ENCODE results near the gene AGMAT. TPM values are rescaled to one million over a fixed set of nuclear protein-coding genes. Genes with fewer than 3 reads are reported as not detected.
A peak's percentile ranks its signal among the peaks of the same experiment; 100 is the strongest.

Gene AGMAT
- polyA plus RNA-seq, 3 donors: not detected

DNA sequence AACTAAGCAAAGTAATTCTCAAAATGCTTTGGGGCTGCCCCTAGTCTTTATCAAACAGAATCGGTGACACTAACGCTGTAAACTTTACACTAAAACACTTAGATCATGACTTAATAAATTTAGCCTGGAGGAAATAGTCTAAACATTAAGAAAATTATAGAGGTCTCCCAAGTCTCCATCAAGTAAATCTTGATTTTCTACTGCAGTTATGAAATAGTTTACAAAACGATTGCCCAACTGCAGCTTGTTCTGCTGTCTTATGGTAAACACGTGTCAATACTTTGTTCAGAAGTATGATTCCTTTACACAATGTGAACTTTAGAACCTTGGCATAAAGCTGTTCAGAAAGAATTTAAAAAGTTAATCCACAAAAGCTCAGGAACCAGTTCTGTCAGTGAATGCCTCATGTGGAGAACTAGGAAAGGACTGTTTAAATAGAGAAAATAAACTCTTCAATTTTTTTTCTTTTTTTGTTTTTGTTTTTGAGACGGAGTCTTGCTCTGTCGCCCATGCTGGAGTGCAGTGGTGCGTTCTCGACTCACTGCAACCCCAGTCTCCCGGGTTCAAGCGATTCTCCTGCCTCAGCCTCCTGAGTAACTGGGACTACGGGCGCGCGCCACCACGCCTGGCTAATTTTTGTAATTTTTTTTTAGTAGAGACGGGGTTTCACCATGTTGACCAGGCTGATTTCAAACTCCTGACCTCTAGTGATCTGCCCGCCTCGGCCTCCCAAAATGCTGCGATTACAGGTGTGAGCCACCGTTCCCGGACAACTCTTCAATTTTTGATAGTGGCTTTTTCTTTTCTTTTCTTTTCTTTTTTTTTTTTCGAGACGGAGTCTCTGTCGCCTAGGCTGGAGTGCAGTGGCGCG is 34.0 kb upstream of the AGMAT start:
- H3K9ac ChIP-seq (ENCODE audit: insufficient read depth, low read length, poor library complexity, severe bottlenecking): peak overlapping the region; percentile 98
- H3K27ac Mint-ChIP-seq: peak overlapping the region; percentile 87 to 96 (median 94)
- peaks cover 60% of the 10 kb centered on the region for H3K79me2 ChIP-seq (ENCODE audit: insufficient read depth, low read length)
- peak overlapping the region; percentile 86 to 92 for H3K4me3 Mint-ChIP-seq
- peaks cover 32 to 41% of the 10 kb centered on the region in 2 donors for H3K4me1 ChIP-seq (ENCODE audit: control insufficient read depth in 1 of 2, insufficient read depth in 2 of 2, low read length in 2 of 2)
- H3K27me3 Mint-ChIP-seq (ENCODE audit: low read depth in 3 of 3): peaks cover 0 to 6% (median 5%) of the 10 kb centered on the region in 3 donors
- 100% methylated on average over 7 of the region's 26 CpGs for WGBS (ENCODE audit: insufficient coverage)
- peak overlapping the region; percentile 91 to 99 (median 94) for H3K4me3 ChIP-seq (replicated peaks in 1 of 3; ENCODE audit: low read depth in 2 of 3, low read length in 3 of 3)
- H2AFZ ChIP-seq (ENCODE audit: insufficient read depth, low read depth, low read length, poor library complexity, severe bottlenecking): peak overlapping the region; percentile 69
- peak overlapping the region; percentile 77 to 99 for H3K27ac ChIP-seq (ENCODE audit: low read depth in 1 of 2, low read length in 2 of 2)
- peak; percentile 51 to 87 (median 65) for DNase-seq
- no peaks in the 10 kb centered on the region for H3K9me3 Mint-ChIP-seq
- no peaks in the 10 kb centered on the region for H3K36me3 Mint-ChIP-seq
- H4K20me1 ChIP-seq (ENCODE audit: insufficient read depth, low read length): peaks cover 46% of the 10 kb centered on the region
- intact Hi-C loops (cut with micrococcal nuclease): loop anchor here (5.0 kb wide), 2 partner anchors 63 to 92 kb away; partner anchors contain the start of genes DNAJC16 (in 2 of the 2) and PLEKHM2 (in 2 of the 2)
- H3K9me3 ChIP-seq (replicated peaks in 1 of 2; ENCODE audit: control insufficient read depth in 1 of 2, insufficient read depth in 1 of 2, low read length in 2 of 2): no peaks in the 10 kb centered on the region
- peaks cover 36% of the 10 kb centered on the region for H3K4me1 Mint-ChIP-seq
- H3K27me3 ChIP-seq (ENCODE audit: control insufficient read depth in 2 of 2, insufficient read depth in 2 of 2, low read length in 2 of 2): no peaks in the 10 kb centered on the region
- H3K36me3 ChIP-seq (replicated peaks in 1 of 2; ENCODE audit: control insufficient read depth in 1 of 2, insufficient read depth in 2 of 2, low read length in 2 of 2): no peaks in the 10 kb centered on the region
- H3K4me2 ChIP-seq (replicated peaks; ENCODE audit: extremely low read depth, low read length, poor library complexity, severe bottlenecking): peak overlapping the region; percentile 85
- TF ChIP-seq, protein P1, sequence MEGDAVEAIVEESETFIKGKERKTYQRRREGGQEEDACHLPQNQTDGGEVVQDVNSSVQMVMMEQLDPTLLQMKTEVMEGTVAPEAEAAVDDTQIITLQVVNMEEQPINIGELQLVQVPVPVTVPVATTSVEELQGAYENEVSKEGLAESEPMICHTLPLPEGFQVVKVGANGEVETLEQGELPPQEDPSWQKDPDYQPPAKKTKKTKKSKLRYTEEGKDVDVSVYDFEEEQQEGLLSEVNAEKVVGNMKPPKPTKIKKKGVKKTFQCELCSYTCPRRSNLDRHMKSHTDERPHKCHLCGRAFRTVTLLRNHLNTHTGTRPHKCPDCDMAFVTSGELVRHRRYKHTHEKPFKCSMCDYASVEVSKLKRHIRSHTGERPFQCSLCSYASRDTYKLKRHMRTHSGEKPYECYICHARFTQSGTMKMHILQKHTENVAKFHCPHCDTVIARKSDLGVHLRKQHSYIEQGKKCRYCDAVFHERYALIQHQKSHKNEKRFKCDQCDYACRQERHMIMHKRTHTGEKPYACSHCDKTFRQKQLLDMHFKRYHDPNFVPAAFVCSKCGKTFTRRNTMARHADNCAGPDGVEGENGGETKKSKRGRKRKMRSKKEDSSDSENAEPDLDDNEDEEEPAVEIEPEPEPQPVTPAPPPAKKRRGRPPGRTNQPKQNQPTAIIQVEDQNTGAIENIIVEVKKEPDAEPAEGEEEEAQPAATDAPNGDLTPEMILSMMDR (IDR thresholded peaks at IDR 0.05): no peak

DNA sequence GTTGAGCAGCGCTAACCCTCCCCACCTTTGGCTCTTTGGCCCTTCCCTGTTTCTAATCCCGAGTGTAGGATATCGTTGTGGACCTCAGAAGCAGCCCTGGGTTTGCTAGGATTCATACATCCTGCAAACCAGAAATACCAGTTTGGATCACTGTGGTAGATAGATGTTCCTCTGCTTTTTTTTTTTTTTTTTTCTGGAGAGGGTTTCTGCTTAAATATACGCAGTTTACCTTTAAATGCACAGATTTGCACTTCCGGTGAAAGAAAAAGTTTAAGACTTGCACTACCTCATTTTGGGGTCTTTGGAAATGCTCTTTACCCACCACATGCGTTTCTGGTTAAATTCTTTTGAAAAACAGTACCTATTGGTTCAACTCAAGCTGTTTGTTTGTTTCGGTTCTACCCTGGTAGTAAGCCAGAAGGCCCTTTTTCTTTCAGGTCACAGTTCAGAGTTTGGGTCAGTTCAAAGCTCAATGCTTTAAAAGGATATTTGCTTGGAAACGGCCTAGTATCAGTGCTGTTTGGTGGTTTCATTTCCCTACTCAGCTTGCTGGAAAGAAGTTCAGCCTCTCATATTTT is 33.3 kb upstream of the AGMAT start:
- H3K27ac Mint-ChIP-seq: peak overlapping the region; percentile 87 to 96 (median 94)
- DNase-seq: peak in 2 of 3 donors; percentile 16 to 30
- H3K27ac ChIP-seq (ENCODE audit: low read depth in 1 of 2, low read length in 2 of 2): peak overlapping the region; percentile 99

More for the DNA sequence above, 33.3 kb upstream of the AGMAT start:
- H3K27me3 Mint-ChIP-seq (ENCODE audit: low read depth in 3 of 3): peaks cover 0 to 7% (median 6%) of the 10 kb centered on the region in 3 donors
- H3K4me1 Mint-ChIP-seq: peaks cover 36% of the 10 kb centered on the region
- Histone ChIP-seq H3K4me1 (ENCODE audit: control insufficient read depth in 1 of 2, insufficient read depth in 2 of 2, low read length in 2 of 2) (peaks cover 32 to 41% of the 10 kb centered on the region in 2 donors), H4K20me1 (ENCODE audit: insufficient read depth, low read length) (peaks cover 41% of the 10 kb centered on the region), H3K79me2 (ENCODE audit: insufficient read depth, low read length) (peaks cover 52% of the 10 kb centered on the region), H3K4me3 (replicated peaks in 1 of 3; ENCODE audit: low read depth in 2 of 3, low read length in 3 of 3) (peak overlapping the region; percentile 91 to 99 (median 94)), H2AFZ (ENCODE audit: insufficient read depth, low read depth, low read length, poor library complexity, severe bottlenecking) (peak overlapping the region; percentile 69), H3K9ac (ENCODE audit: insufficient read depth, low read length, poor library complexity, severe bottlenecking) (peak overlapping the region; percentile 98), H3K27me3 (ENCODE audit: control insufficient read depth in 2 of 2, insufficient read depth in 2 of 2, low read length in 2 of 2) (no peaks in the 10 kb centered on the region), H3K9me3 (replicated peaks in 1 of 2; ENCODE audit: control insufficient read depth in 1 of 2, insufficient read depth in 1 of 2, low read length in 2 of 2) (no peaks in the 10 kb centered on the region), H3K36me3 (replicated peaks in 1 of 2; ENCODE audit: control insufficient read depth in 1 of 2, insufficient read depth in 2 of 2, low read length in 2 of 2) (no peaks in the 10 kb centered on the region), H3K4me2 (replicated peaks; ENCODE audit: extremely low read depth, low read length, poor library complexity, severe bottlenecking) (peak overlapping the region; percentile 85)
- 0% methylated on average over 3 of the region's 8 CpGs for WGBS (ENCODE audit: insufficient coverage)
- TF ChIP-seq, protein P1 (IDR thresholded peaks at IDR 0.05): no peak
- intact Hi-C loops (cut with micrococcal nuclease): loop anchor here (5.0 kb wide), 2 partner anchors 64 to 91 kb away; partner anchors contain the start of genes DNAJC16 (in 2 of the 2) and PLEKHM2 (in 2 of the 2)
- peak overlapping the region; percentile 86 to 92 for H3K4me3 Mint-ChIP-seq
- H3K36me3 Mint-ChIP-seq: no peaks in the 10 kb centered on the region
- H3K9me3 Mint-ChIP-seq: no peaks in the 10 kb centered on the region

Data from CD14-positive monocyte (primary cell).